ENCODE measurements around the gene IMMT. TPM values are rescaled to one million over a fixed set of nuclear protein-coding genes. Genes with fewer than 3 reads are reported as not detected.

The IMMT gene
- total and polyA plus RNA-seq, 9 of the 15 experiments (the other 6 are each of a cell fraction or from before 2014, with no cell fraction given): 119 to 294 (median 140) TPM

GRCh38 chr2:86204458-86204857 lies 9.2 kb upstream of the IMMT start (continued):
- no peak for TF ChIP-seq CEBPG (CRISPR knock-in tag; IDR thresholded peaks at IDR 0.05)
- no peak for TF ChIP-seq CEBPG (tag; conservative IDR thresholded peaks at IDR 0.05 in 1 of 2, IDR thresholded peaks at IDR 0.05 in 1 of 2)
- peak; percentile 84 for TF ChIP-seq DPF2 (IDR thresholded peaks at IDR 0.05)
- no peak for TF ChIP-seq U2AF2 (optimal IDR thresholded peaks at IDR 0.05; ENCODE audit: low read depth, low read length)
- no peak for TF ChIP-seq ZNF696 (CRISPR knock-in tag; conservative IDR thresholded peaks at IDR 0.05)
- TF ChIP-seq MYNN (IDR thresholded peaks at IDR 0.05): no peak
- TF ChIP-seq MYNN (CRISPR knock-in tag; IDR thresholded peaks at IDR 0.05): no peak
- no peak for TF ChIP-seq SRSF9 (IDR thresholded peaks at IDR 0.05; ENCODE audit: borderline replicate concordance, low read depth, low read length)
- no peak for TF ChIP-seq CBX8 (IDR thresholded peaks at IDR 0.05; ENCODE audit: borderline replicate concordance, extremely low read depth, low read depth, low read length, poor library complexity, severe bottlenecking)
- no peak; the same call in 1 of the 2 replicates for TF ChIP-seq MITF (IDR thresholded peaks at IDR 0.05)
- TF ChIP-seq SIN3B (IDR thresholded peaks at IDR 0.05; ENCODE audit: low read depth): no peak
- no peak for TF ChIP-seq ZNF778 (CRISPR knock-in tag; IDR thresholded peaks at IDR 0.05)
- TF ChIP-seq ZNF561 (CRISPR knock-in tag; conservative IDR thresholded peaks at IDR 0.05): no peak
- TF ChIP-seq ZNF41 (CRISPR knock-in tag; conservative IDR thresholded peaks at IDR 0.05): no peak
- TF ChIP-seq MTA3 (IDR thresholded peaks at IDR 0.05; ENCODE audit: borderline replicate concordance): no peak; the same call in 1 of the 2 replicates
- TF ChIP-seq ZBTB17 (CRISPR knock-in tag; IDR thresholded peaks at IDR 0.05): peak; percentile 99
- TF ChIP-seq KDM2B (CRISPR knock-in tag; IDR thresholded peaks at IDR 0.05): no peak
- TF ChIP-seq HDAC3 (IDR thresholded peaks at IDR 0.05; ENCODE audit: borderline replicate concordance, partially characterized antibody): peak; percentile 11
- TF ChIP-seq ZNF583 (CRISPR knock-in tag; IDR thresholded peaks at IDR 0.05): no peak
- TF ChIP-seq CTCFL (IDR thresholded peaks at IDR 0.05; ENCODE audit: borderline replicate concordance, insufficient read depth, low read depth, low read length, poor library complexity, severe bottlenecking): no peak
- TF ChIP-seq ATF2 (CRISPR knock-in tag; IDR thresholded peaks at IDR 0.05): no peak
- no peak for TF ChIP-seq TAF9B (IDR thresholded peaks at IDR 0.05; ENCODE audit: partially characterized antibody)
- TF ChIP-seq CBFB (CRISPR knock-in tag; IDR thresholded peaks at IDR 0.05): no peak
- TF ChIP-seq CREB3L1 (IDR thresholded peaks at IDR 0.05; ENCODE audit: borderline replicate concordance, low read depth): no peak
- no peak for TF ChIP-seq POLR2H (tag; IDR thresholded peaks at IDR 0.05; ENCODE audit: low read depth)

Data from K562 (cell line).